NK-92 treated with Interleukin-12 subunit alpha and Interleukin-12 subunit beta, amount 100 ng/mL, for 24 hours (cell line): ENCODE results near the gene NUDT4B.
"Not testable (repeated sequence)": the region's sequence is repeated elsewhere in the genome, so short reads cannot be mapped to it uniquely, and the experiment has no call there.

Source experiments
- DNase-seq: peaks from one replicate; lab custom pipeline; 2025; lab: John Stamatoyannopoulos, UW

Gene NUDT4B

DNA sequence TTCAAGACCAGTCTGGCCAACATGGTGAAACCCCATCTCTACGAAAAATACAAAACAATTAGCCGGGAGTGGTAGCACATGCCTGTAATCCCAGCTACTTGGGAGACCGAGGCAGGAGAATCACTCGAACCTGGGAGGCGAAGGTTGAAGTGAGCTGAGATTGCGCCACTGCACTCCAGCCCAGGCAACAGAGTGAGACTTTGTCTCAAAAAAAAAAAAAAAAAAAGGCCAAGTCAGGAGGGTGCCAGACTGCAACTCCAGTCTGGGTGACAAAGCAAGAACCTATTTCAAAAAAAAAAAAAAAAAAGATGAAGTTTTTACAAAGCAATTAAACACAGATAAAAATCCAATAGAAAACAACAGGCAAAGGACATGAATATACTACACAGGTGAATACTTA, 9.9 kb upstream of the NUDT4B start:
- not testable (repeated sequence) for DNase-seq

DNA sequence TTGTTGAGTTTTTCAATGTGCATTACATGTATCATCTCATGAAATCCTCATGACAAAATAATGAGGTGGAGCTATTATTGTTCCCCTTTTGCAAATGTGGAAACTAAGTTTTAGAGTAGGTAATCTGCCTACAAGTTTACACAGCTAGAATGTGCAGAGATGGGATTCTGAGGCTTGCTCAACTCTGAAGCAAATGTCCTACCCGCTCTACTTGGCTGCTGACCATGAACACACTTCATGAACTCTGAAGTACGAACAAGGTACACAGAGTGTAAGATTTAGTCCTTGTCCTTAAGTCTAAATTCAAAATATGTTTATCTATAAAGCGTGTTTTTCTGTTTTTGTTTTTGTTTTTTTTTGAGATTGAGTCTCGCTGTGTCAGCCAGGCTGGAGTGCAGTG, 5.4 kb upstream of the NUDT4B start:
- DNase-seq = not testable (repeated sequence)

DNA sequence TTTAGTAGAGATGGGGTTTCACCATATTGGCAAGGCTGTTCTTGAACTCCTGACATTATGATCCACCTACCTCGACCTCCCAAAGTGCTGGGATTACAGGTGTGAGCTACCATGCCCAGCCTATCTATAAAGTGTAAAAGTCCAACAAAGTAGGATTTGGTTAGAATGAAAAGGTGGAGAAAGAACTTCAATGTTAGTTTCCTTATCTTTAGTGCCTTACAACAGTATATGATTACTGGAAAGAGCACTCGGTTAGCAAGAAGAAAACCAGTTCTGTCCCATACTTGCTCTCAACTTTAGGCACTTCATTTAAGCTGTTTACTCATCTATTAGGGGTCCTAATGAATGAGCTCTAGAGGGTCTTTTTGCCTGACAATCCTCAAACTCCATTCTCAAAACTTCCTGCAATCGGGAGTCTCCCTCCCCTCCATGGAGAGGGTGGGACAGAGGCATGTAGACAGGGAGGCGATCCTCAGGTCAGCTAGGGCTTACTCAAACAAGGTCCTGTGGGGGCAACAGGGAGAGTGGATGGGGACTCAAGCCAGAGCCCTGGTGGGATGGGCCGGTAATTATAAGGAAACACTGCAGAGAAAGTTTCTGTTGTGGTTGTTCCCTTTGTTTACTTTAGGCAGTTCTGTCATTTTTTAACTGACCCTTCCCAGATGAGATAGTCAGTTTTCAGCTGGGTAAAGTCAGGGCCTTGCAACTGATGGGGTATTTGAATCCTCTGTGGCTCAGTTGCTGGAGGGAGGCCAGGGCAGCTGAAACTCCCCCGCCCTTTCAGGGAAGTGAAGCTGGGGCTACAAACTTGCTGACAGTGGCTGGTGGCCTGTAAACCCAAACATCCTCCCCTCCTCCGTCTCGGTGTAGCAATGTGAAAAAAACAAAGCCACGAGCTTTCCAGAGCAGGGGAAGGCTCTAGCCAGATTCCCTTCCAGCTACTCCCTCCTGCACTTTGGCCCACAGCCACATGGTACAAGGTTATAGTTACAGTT, 4.6 kb upstream of the NUDT4B start:
- DNase-seq = not testable (repeated sequence)

DNA sequence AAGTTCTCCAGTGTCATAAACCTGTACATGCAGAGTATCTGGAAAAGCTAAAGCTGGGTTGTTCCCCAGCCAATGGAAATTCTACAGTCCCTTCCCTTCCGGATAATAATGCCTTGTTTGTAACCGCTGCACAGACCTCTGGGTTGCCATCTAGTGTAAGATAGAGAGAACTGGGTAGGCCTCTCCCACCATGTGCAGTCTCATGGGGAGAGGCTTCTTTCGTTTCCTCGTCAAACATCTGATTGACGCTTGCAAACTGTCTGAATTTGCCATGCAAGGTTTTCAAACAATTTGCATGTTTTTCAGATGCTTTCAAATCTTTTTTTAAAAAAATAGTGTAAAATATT, 734 bp downstream of the NUDT4B start:
- DNase-seq = not testable (repeated sequence)

- not testable (repeated sequence) for DNase-seq
Observed at GRCh38 chr1:148756231-148756630, 7.7 kb downstream of the NUDT4B start.

- DNase-seq = not testable (repeated sequence)
Observed at GRCh38 chr1:148757446-148757845, 8.9 kb downstream of the NUDT4B start.

DNA sequence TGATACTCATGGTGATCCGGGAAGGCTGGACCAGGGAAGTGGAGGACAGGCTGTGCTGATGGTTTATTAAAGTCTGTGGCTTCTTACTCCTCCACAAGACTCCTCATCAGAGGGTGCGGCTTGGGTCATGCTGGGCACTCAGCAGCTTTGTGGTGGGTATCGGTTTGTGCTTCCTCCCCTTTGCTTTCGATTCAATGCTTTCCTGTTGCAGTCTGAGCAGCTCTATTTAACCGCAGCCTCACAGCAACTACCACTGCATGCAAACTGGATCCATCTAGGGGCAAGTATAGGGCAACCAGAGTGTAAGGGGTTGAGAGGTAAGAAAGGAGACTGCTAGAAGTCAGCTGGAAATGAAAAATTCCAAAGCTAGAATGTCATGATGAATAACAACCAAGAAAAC, 9.8 kb downstream of the NUDT4B start:
- DNase-seq = not testable (repeated sequence)

DNA sequence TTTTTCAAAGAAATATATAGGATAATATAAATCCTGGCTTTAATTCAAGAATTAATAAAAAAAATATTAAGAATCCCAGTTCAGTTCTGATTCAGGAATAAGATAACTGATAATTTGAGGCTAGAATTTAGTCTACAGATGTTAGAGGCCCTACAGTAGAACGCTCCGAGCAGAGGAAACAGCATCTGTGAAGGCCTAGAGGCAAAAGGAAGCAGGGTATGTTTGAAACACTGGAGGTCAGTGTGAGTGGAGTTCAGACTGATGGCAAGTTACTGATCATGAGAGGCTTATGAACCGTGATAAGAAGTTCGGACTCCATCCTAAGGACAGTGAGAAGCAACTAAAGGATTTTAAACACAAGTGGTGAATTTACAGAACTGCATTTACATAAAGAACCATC, 10.4 kb downstream of the NUDT4B start:
- DNase-seq = not testable (repeated sequence)

GRCh38 chr1:148759749-148760148, 11.2 kb downstream of the NUDT4B start:
- DNase-seq = not testable (repeated sequence)

DNA sequence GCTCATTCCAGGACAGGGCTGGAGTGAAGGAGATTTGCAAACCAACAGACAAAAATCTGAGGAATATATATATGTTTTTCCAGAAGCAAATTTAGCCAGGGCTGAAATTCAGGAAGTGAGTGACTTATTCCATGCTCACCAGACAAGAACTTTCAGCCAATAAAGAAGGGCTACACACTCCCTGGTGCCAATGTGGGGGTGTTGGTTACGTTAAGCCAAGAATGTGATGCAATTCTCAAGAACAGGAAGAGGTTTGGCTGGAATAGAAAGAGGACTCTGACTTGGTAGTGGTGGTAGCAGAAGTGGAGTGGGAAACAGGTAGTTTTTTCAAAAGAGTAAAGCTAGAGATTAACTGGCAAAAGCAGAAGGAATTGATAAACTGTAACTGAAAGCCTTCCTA, 11.6 kb downstream of the NUDT4B start:
- DNase-seq = not testable (repeated sequence)

- not testable (repeated sequence) for DNase-seq
Observed at GRCh38 chr1:148761360-148761759, 12.8 kb downstream of the NUDT4B start.

GRCh38 chr1:148765238-148766019, 16.9 kb downstream of the NUDT4B start:
- not testable (repeated sequence) for DNase-seq

DNA sequence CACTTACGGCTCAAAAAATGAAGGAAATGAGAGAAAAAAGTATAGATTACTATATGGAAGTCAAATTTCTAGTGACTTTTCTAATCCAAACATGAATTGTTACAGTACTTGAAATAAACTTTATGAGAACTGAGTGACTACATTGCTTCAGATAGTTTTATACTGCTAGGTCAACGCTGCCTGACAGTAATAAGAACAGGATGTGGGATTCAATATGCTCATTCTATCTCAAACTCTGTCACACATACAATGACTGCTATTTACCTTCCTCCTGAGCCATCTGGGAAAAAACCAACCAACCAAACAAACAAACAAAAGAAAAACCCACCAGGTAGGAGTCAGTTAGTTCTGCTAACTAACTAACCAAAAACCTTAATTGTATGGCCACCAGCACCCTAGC, 20.0 kb downstream of the NUDT4B start:
- not testable (repeated sequence) for DNase-seq

- not testable (repeated sequence) for DNase-seq
Observed at GRCh38 chr1:148769495-148769894, 20.9 kb downstream of the NUDT4B start.

- DNase-seq = not testable (repeated sequence)
Observed at GRCh38 chr1:148773690-148774089, 25.1 kb downstream of the NUDT4B start.

- DNase-seq = not testable (repeated sequence)
Observed at GRCh38 chr1:148774102-148774501, 25.5 kb downstream of the NUDT4B start.

DNA sequence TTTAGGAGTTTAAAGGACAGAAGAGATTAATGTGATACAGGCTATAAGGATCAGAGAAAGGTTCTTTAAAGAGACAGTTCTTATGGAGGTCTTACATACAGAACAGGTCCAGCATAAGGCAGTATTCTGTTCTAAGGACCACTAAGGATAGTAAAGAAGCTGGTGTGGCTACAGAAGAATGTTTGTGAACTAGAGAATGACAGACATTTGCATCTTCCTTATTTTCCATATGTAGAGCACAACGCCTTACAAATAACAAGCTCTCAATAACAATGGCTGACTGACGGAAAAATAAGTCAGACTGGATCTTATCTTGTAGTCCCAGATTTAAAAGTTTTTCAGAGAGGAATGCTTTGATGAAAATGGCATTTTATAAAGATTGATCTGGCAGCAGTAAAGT, 26.7 kb downstream of the NUDT4B start:
- not testable (repeated sequence) for DNase-seq

DNA sequence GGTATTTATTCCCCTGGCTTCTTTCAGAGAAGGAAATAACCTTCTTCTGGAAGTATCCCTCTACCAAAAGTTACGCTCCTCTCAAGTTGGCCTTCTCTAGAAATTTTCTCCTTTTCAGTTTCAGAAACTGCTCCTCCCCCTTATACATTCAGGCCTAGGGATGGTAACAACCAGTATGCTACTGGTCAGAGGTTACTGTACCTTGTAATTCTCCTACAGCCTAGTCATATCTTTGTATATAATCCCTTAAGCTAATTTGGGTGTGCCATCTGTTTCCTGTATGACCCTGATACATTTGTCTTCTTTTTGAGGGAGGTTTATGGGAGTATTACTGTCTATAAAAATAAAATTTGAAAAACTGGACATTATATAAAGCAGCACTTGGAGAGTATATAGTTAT, 29.1 kb downstream of the NUDT4B start:
- DNase-seq = not testable (repeated sequence)

GRCh38 chr1:148780404-148780803, 31.8 kb downstream of the NUDT4B start:
- not testable (repeated sequence) for DNase-seq

GRCh38 chr1:148791543-148792099, 43.0 kb downstream of the NUDT4B start:
- DNase-seq = not testable (repeated sequence)

- DNase-seq = not testable (repeated sequence)
Observed at GRCh38 chr1:148793762-148794332, 45.3 kb downstream of the NUDT4B start.
